BLaER1 treated with 17β-estradiol and CSF1 and Interleukin-3, amounts not matched to agents 10 nM and 100 nM (cell line): ENCODE data around the gene ITGA3.
A peak's percentile ranks its signal among the peaks of the same experiment; 100 is the strongest.

Experiments
- H3K27ac ChIP-seq, 11 experiments: shearing (Covaris generic); formaldehyde crosslinking; 2 replicates each; pipeline ENCODE4 v1.8.1; 2022
- H3K27me3 ChIP-seq, 11 experiments: shearing (Covaris generic); formaldehyde crosslinking; 2 replicates each; pipeline ENCODE4 v1.8.1; 2022
- H3K36me3 ChIP-seq, 11 experiments: shearing (Covaris generic); formaldehyde crosslinking; 2 replicates each; pipeline ENCODE4 v1.8.1; 2022
- H3K4me1 ChIP-seq, 10 experiments: shearing (Covaris generic); formaldehyde crosslinking; 2 replicates each; pipeline ENCODE4 v1.8.1; 2022
- H3K4me2 ChIP-seq, 11 experiments: shearing (Covaris generic); formaldehyde crosslinking; 2 replicates each; pipeline ENCODE4 v1.8.1; 2022
- H3K4me3 ChIP-seq, 10 experiments: shearing (Covaris generic); formaldehyde crosslinking; 2 replicates each; pipeline ENCODE4 v1.8.1; 2022
- H3K9ac ChIP-seq, 11 experiments: shearing (Covaris generic); formaldehyde crosslinking; 2 replicates each; pipeline ENCODE4 v1.8.1; 2022
- H3K9me3 ChIP-seq, 11 experiments: shearing (Covaris generic); formaldehyde crosslinking; replicated peaks in 1 of 11; 2 replicates each; pipeline ENCODE4 v1.8.1; 2022
- H4K20me1 ChIP-seq, 11 experiments: shearing (Covaris generic); formaldehyde crosslinking; 2 replicates each; pipeline ENCODE4 v1.8.1; 2022
- Cebpa-rat ChIP-seq, 11 experiments: shearing (Covaris generic); IDR thresholded peaks; 2 replicates each; pipeline ENCODE4 v1.8.1; 2022

Gene ITGA3

GRCh38 chr17:50027881-50028735 lies 27.8 kb upstream of the ITGA3 start:
- H3K9ac ChIP-seq: peak overlapping the region in 2 of 11 experiments; percentile 50 to 59; a peak in 2 of 22 replicates
- peak overlapping the region in 4 of 11 experiments; percentile 3 to 19 (median 8); a peak in 4 of 22 replicates for H3K27ac ChIP-seq

GRCh38 chr17:50028736-50029120 lies 27.2 kb upstream of the ITGA3 start:
- peaks cover 0 to 33% (median 10%) of the 10 kb centered on the region in 11 experiments; a peak in 8 of 22 replicates for H4K20me1 ChIP-seq
- H3K4me3 ChIP-seq: no peak overlapping the region
- peak overlapping the region; percentile 87 to 99 (median 94); a peak in 21 of 22 replicates for H3K4me2 ChIP-seq
- H3K4me1 ChIP-seq: peaks cover 18 to 25% (median 23%) of the 10 kb centered on the region in 10 experiments
- peak overlapping the region in 3 of 11 experiments; percentile 3 to 6 (median 5); a peak in 4 of 22 replicates for H3K27ac ChIP-seq
- no peak for TF ChIP-seq Cebpa-rat (IDR thresholded peaks at IDR 0.05)
- H3K36me3 ChIP-seq: no peaks in the 10 kb centered on the region
- H3K27me3 ChIP-seq: peaks cover 0 to 62% (median 51%) of the 10 kb centered on the region in 11 experiments; a peak in 20 of 22 replicates
- no peaks in the 10 kb centered on the region; a peak in 3 of 22 replicates for H3K9me3 ChIP-seq
- H3K9ac ChIP-seq: no peak overlapping the region

More at GRCh38 chr17:50027881-50028735, 27.8 kb upstream of the ITGA3 start:
- peak overlapping the region in 3 of 10 experiments; percentile 48 to 68 (median 60); a peak in 5 of 20 replicates for H3K4me3 ChIP-seq
- H3K36me3 ChIP-seq: no peaks in the 10 kb centered on the region
- peaks cover 0 to 33% (median 10%) of the 10 kb centered on the region in 11 experiments; a peak in 8 of 22 replicates for H4K20me1 ChIP-seq
- H3K9me3 ChIP-seq: no peaks in the 10 kb centered on the region; a peak in 3 of 22 replicates
- peaks cover 0 to 62% (median 51%) of the 10 kb centered on the region in 11 experiments; a peak in 20 of 22 replicates for H3K27me3 ChIP-seq
- peaks cover 18 to 25% (median 23%) of the 10 kb centered on the region in 10 experiments for H3K4me1 ChIP-seq
- no peak for TF ChIP-seq Cebpa-rat (IDR thresholded peaks at IDR 0.05)
- H3K4me2 ChIP-seq: peak overlapping the region; percentile 87 to 99 (median 94)

- Histone ChIP-seq H3K27me3 (peaks cover 0 to 65% (median 51%) of the 10 kb centered on the region in 11 experiments; a peak in 20 of 22 replicates), H3K27ac (no peak overlapping the region; a peak in 2 of 22 replicates), H3K9me3 (no peaks in the 10 kb centered on the region; a peak in 3 of 22 replicates), H3K4me1 (peaks cover 18 to 25% (median 23%) of the 10 kb centered on the region in 10 experiments), H3K9ac (no peak overlapping the region), H3K4me3 (no peak overlapping the region), H3K4me2 (peak overlapping the region in 5 of 11 experiments; percentile 92 to 99 (median 94); a peak in 5 of 22 replicates), H4K20me1 (peaks cover 0 to 33% (median 10%) of the 10 kb centered on the region in 11 experiments; a peak in 8 of 22 replicates), H3K36me3 (no peaks in the 10 kb centered on the region)
- TF ChIP-seq Cebpa-rat (IDR thresholded peaks at IDR 0.05): no peak
Measured at GRCh38 chr17:50029185-50029584, 26.7 kb upstream of the ITGA3 start.

GRCh38 chr17:50033316-50033715 lies 22.6 kb upstream of the ITGA3 start:
- H3K27ac ChIP-seq: no peak overlapping the region
- H3K4me1 ChIP-seq: peaks cover 3 to 9% (median 7%) of the 10 kb centered on the region in 10 experiments; a peak in 19 of 20 replicates
- no peak for TF ChIP-seq Cebpa-rat (IDR thresholded peaks at IDR 0.05)
- no peak overlapping the region for H3K4me2 ChIP-seq
- H3K9ac ChIP-seq: no peak overlapping the region
- peaks cover 0 to 17% (median 0%) of the 10 kb centered on the region in 11 experiments; a peak in 5 of 22 replicates for H4K20me1 ChIP-seq
- H3K4me3 ChIP-seq: no peak overlapping the region
- no peaks in the 10 kb centered on the region for H3K36me3 ChIP-seq
- H3K27me3 ChIP-seq: peaks cover 0 to 58% (median 29%) of the 10 kb centered on the region in 11 experiments; a peak in 20 of 22 replicates
- no peaks in the 10 kb centered on the region for H3K9me3 ChIP-seq

DNA sequence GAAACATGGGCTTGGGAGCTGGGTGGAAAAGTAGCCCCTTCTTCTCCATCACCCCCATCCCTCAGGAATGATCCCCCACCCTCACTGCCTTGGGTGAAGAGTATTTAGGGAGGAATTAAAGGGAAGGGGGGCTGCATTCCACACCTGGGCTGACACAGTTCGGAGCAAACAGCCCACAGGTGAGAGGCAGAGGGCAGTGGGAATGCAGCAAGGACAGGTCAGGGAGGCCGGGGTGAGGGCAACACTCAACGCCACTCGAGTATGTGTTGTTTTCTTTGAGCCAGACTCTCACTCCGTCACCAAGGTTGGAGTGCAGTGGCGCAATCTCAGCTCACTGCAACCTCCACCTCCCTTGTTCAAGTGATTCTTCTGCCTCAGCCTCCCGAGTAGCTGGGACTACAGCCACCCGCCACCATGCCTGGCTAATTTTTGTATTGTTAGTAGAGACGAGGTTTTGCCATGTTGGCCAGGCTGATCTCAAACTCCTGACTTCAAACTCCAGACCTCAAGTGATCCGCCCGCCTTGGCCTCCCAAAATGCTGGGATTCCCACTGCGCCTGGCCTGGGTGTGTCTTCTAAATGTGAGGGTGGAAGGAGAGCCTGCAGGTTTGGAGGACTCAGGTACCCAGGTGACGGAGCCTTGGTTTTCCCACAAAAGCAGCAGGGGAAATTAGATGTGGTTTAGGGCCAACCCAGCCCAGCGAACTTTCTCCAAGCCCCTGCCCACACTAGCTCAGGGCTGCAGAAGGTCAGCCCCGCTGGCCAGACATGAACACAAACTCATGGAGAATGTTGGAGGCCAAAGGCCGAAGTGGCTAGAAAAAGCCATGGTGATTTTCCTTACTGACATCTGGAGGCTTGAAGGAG lies 21.2 kb upstream of the ITGA3 start:
- Histone ChIP-seq H3K27ac (no peak overlapping the region), H3K9ac (no peak overlapping the region), H4K20me1 (peaks cover 0 to 7% (median 0%) of the 10 kb centered on the region in 11 experiments; a peak in 4 of 22 replicates), H3K4me1 (no peaks in the 10 kb centered on the region), H3K4me3 (no peak overlapping the region), H3K4me2 (no peak overlapping the region), H3K36me3 (no peaks in the 10 kb centered on the region), H3K27me3 (peaks cover 0 to 44% (median 15%) of the 10 kb centered on the region in 11 experiments; a peak in 15 of 22 replicates), H3K9me3 (no peaks in the 10 kb centered on the region)
- no peak for TF ChIP-seq Cebpa-rat (IDR thresholded peaks at IDR 0.05)

DNA sequence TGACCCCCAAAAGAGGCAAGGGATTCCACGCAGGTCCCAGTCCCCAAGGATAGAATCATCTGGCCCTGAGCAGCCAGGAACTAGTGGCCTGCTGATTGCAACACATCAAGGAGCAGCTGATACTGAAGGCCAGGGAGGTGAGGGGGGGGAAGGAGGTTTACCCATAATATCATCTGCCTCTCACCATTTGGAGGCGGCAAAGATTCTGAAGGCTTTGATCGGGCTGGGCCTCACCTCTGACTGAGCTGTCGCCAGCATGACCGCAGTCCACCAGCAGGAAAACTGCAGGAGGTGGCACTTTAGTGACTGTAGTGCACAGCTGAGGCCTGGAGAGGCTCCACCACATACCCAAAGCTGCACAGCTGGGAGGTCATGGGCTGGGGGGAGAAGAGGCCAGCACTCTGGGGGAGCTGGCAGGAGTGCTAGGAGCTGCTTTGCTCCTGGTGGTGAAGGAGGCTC lies 20.5 kb upstream of the ITGA3 start:
- Histone ChIP-seq H3K36me3 (no peaks in the 10 kb centered on the region), H3K4me1 (no peaks in the 10 kb centered on the region), H3K4me3 (no peak overlapping the region), H3K27me3 (peaks cover 0 to 37% (median 8%) of the 10 kb centered on the region in 11 experiments; a peak in 15 of 22 replicates), H3K4me2 (no peak overlapping the region), H3K9me3 (no peaks in the 10 kb centered on the region), H3K27ac (no peak overlapping the region), H3K9ac (no peak overlapping the region), H4K20me1 (peaks cover 0 to 7% (median 0%) of the 10 kb centered on the region in 11 experiments; a peak in 3 of 22 replicates)
- no peak for TF ChIP-seq Cebpa-rat (IDR thresholded peaks at IDR 0.05)

GRCh38 chr17:50035945-50036344 lies 20.0 kb upstream of the ITGA3 start:
- peaks cover 0 to 7% (median 0%) of the 10 kb centered on the region in 11 experiments; a peak in 3 of 22 replicates for H4K20me1 ChIP-seq
- no peak overlapping the region for H3K4me2 ChIP-seq
- no peak for TF ChIP-seq Cebpa-rat (IDR thresholded peaks at IDR 0.05)
- H3K9ac ChIP-seq: no peak overlapping the region
- no peaks in the 10 kb centered on the region for H3K4me1 ChIP-seq
- peaks cover 0 to 32% (median 8%) of the 10 kb centered on the region in 11 experiments; a peak in 14 of 22 replicates for H3K27me3 ChIP-seq
- no peak overlapping the region for H3K4me3 ChIP-seq
- H3K36me3 ChIP-seq: no peaks in the 10 kb centered on the region
- H3K27ac ChIP-seq: no peak overlapping the region
- no peaks in the 10 kb centered on the region for H3K9me3 ChIP-seq

DNA sequence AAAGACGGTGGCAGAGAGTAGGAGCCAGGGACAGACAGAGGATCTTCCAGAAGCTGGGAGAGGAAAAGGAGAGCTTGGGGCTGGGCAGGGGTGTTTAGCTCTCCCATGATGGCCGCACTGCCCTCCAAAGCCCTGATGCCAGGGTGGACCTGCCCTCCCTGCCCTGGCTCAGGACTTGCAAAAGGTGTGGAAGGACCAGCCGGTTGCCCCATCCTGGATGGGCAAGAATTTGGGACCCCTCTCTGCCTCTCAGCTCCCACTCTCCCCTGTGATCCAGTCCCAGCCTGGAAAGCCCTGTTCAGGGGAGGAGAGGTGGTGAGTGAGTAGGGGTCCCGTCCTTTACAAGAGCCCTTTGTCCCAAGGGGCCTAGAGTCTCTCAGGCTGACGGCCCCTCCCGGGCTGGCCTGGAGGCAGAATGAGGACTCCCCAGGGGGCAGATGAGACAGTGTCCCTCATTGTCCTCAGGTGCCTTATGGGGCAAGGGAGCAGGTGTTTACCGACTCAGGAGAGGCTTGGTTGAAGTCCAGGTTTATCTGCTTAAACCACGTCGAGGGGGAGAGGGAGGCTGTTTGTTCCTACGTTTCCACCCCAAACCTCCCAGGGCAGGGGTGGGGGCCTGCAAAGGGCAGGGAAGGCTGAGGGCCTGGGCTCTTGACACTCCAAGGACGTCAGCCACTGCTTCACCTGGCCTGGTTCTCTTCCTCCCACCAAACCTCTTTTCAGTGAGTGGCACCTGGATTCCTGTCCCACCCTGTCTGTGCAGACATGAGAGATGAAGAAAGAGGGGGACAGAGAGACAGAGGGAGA lies 19.3 kb upstream of the ITGA3 start:
- Histone ChIP-seq H3K27ac (no peak overlapping the region), H4K20me1 (peaks cover 0 to 7% (median 0%) of the 10 kb centered on the region in 11 experiments; a peak in 3 of 22 replicates), H3K9ac (no peak overlapping the region), H3K4me1 (no peaks in the 10 kb centered on the region), H3K27me3 (peaks cover 0 to 28% (median 3%) of the 10 kb centered on the region in 11 experiments; a peak in 11 of 22 replicates), H3K9me3 (no peaks in the 10 kb centered on the region), H3K4me2 (no peak overlapping the region), H3K4me3 (no peak overlapping the region), H3K36me3 (no peaks in the 10 kb centered on the region)
- no peak for TF ChIP-seq Cebpa-rat (IDR thresholded peaks at IDR 0.05)
